Ishikawa (cell line): ENCODE results near the gene SERGEF.

Experiments
- EGR1 ChIP-seq: IDR thresholded peaks from 2 replicates; pipeline ENCODE4 v1.6.1; 2012
- EP300 ChIP-seq: IDR thresholded peaks from 2 replicates; pipeline ENCODE4 v1.6.1; 2012; ENCODE audit warnings: borderline replicate concordance
- NFIC ChIP-seq: IDR thresholded peaks from 2 replicates; pipeline ENCODE4 v1.6.1; 2012
- RAD21 ChIP-seq: IDR thresholded peaks from 2 replicates; pipeline ENCODE4 v1.6.1; 2012; ENCODE audit warnings: low read depth
- TCF12 ChIP-seq: IDR thresholded peaks from 2 replicates; pipeline ENCODE4 v1.6.1; 2012; ENCODE audit warnings: low read depth
- TEAD4 ChIP-seq: IDR thresholded peaks from 2 replicates; pipeline ENCODE4 v1.6.1; 2012
- USF1 ChIP-seq: IDR thresholded peaks from 2 replicates; pipeline ENCODE4 v1.6.1; 2012
- YY1 ChIP-seq: IDR thresholded peaks from 2 replicates; pipeline ENCODE4 v1.6.1; 2012; ENCODE audit warnings: low read depth

GRCh38 chr11:18056561-18057181 is 43.8 kb upstream of the SERGEF start:
- no peak for TF ChIP-seq EP300
- TF ChIP-seq RAD21: no peak
- no peak for TF ChIP-seq NFIC
- no peak for TF ChIP-seq YY1
- TF ChIP-seq TCF12: no peak
- no peak for TF ChIP-seq USF1
- TF ChIP-seq TEAD4: no peak
- TF ChIP-seq EGR1: no peak
